ENCODE data around the gene CUX1. TPM values are rescaled to one million over a fixed set of nuclear protein-coding genes. Genes with fewer than 3 reads are reported as not detected.

The CUX1 gene
- total and polyA plus RNA-seq, 2 of the 13 experiments (the other 11 are each of a cell fraction or from before 2014, with no cell fraction given), result 13.7 to 14.9 TPM

DNA sequence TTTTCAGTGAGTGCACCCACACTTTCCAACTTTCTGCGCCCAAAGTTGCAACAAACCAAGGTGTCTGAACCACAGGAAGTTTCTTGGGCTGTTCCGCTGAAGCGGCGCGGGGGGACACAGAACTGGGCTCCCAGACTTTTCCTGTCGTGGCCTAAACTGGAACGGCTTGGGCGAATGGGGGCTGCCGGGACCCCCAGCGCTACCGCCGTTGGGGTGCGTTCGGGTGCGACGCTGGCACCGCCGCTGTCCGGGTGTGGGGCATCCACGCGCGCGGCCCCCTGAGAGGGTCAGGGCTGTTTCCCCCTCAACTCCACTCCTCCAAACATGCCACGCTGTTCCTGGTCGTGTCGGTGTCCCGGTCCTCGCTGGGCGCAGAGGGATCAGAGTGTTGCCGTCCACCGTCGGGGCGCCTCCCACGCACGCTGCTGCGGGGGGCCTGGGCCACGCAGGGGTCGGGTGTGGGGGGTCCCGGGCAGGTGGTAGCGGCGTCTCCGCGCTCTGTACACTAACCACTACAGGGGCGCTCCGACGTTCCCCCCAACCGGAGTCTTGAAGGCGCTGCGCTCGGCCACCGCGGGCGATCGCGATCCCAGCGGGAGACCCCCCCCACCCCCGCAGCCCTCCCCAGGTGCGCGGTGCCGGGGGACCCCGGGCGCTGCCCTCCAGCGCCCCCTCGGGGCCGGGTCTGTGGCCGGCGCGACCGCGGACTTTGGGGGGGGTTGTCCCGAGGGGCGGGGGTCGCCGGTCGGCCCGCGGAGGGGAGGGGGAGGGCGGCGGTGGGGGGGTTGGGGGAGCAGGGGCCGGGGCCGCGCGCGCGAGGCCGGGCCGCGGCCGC, 2.2 kb upstream of the CUX1 start (continued):
- TF ChIP-seq, protein P1, sequence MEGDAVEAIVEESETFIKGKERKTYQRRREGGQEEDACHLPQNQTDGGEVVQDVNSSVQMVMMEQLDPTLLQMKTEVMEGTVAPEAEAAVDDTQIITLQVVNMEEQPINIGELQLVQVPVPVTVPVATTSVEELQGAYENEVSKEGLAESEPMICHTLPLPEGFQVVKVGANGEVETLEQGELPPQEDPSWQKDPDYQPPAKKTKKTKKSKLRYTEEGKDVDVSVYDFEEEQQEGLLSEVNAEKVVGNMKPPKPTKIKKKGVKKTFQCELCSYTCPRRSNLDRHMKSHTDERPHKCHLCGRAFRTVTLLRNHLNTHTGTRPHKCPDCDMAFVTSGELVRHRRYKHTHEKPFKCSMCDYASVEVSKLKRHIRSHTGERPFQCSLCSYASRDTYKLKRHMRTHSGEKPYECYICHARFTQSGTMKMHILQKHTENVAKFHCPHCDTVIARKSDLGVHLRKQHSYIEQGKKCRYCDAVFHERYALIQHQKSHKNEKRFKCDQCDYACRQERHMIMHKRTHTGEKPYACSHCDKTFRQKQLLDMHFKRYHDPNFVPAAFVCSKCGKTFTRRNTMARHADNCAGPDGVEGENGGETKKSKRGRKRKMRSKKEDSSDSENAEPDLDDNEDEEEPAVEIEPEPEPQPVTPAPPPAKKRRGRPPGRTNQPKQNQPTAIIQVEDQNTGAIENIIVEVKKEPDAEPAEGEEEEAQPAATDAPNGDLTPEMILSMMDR (CRISPR knock-in tag; IDR thresholded peaks at IDR 0.05), result peak; percentile 42
- no peak for TF ChIP-seq NFIB (CRISPR knock-in tag; IDR thresholded peaks at IDR 0.05; ENCODE audit: borderline replicate concordance)
- peak; percentile 58 for TF ChIP-seq HNRNPK (IDR thresholded peaks at IDR 0.05; ENCODE audit: low read depth, low read length, poor library complexity, severe bottlenecking)
- 0 out of 2 replicates have a peak, but pooled peaks have one; percentile 44 for TF ChIP-seq BORCS8-MEF2B (CRISPR knock-in tag; IDR thresholded peaks at IDR 0.05)
- no peak for TF ChIP-seq RXRB (CRISPR knock-in tag; IDR thresholded peaks at IDR 0.05; ENCODE audit: borderline replicate concordance)
- peak; percentile 82 for TF ChIP-seq ZNF800 (CRISPR knock-in tag; IDR thresholded peaks at IDR 0.05)
- no peak for TF ChIP-seq SP2 (CRISPR knock-in tag; IDR thresholded peaks at IDR 0.05)
- 0 out of 2 replicates have a peak, but pooled peaks have one; percentile 35 for TF ChIP-seq MXD3 (CRISPR knock-in tag; IDR thresholded peaks at IDR 0.05)
- TF ChIP-seq ZNF274 (CRISPR knock-in tag; IDR thresholded peaks at IDR 0.05), result peak; percentile 42; the same call in 1 of the 2 replicates
- TF ChIP-seq PRDM15 (CRISPR knock-in tag; IDR thresholded peaks at IDR 0.05), result peak; percentile 49; the same call in 1 of the 2 replicates
- TF ChIP-seq HNRNPL (IDR thresholded peaks at IDR 0.05; ENCODE audit: low read depth, low read length), result 0 out of 2 replicates have a peak, but pooled peaks have one; percentile 28
- TF ChIP-seq SAP130 (CRISPR knock-in tag; IDR thresholded peaks at IDR 0.05; ENCODE audit: low read depth), result 0 out of 2 replicates have a peak, but pooled peaks have one; percentile 11
- peak; percentile 70; the same call in 1 of the 2 replicates for TF ChIP-seq MXD1 (CRISPR knock-in tag; IDR thresholded peaks at IDR 0.05)
- TF ChIP-seq MYC (CRISPR knock-in tag; IDR thresholded peaks at IDR 0.05; ENCODE audit: borderline replicate concordance), result peak; percentile 35; the same call in 1 of the 2 replicates
